A673 (cell line): Measurements from ENCODE around the gene SUPT3H. TPM values are rescaled to one million over a fixed set of nuclear protein-coding genes. Genes with fewer than 3 reads are reported as not detected.

Source experiments
- BruUV-seq: library from RNA; stranded (reverse); fragments of 400-500 nt; replicated peaks from 2 replicates; lab custom pipeline; 2021; lab: Mats Ljungman, UMichigan
- CTCF ChIA-PET: fragments of 300-600 bp; sonication (Branson Sonifier 250); formaldehyde crosslinking; loops from one replicate; lab custom pipeline; 2022; ENCODE audit warnings: antibody characterized with exemption; lab: Charles Lee
- POLR2A ChIA-PET: fragments of 300-600 bp; sonication (Branson Sonifier 250); formaldehyde crosslinking; loops from one replicate; lab custom pipeline; 2022; ENCODE audit warnings: antibody characterized with exemption; ENCODE audit not compliant: low non-redundant PET; lab: Charles Lee
- DNase-seq: peaks from one replicate; pipeline ENCODE4 v3.0.0-alpha.2; 2015; ENCODE audit warnings: low spot score
- H3K27ac ChIP-seq: fragments of 200-600 bp; sonication (generic); 2 replicates; pipeline ENCODE4 v1.5.1; 2016; ENCODE audit warnings: mixed run types, low read depth, mild to moderate bottlenecking, mixed read lengths, antibody characterized with exemption, low read length; ENCODE audit not compliant: poor library complexity, severe bottlenecking
- H3K27me3 ChIP-seq: fragments of 200-600 bp; sonication (generic); replicated peaks from 2 replicates; pipeline ENCODE4 v1.6.1; 2017; ENCODE audit warnings: mixed run types, low read depth, mild to moderate bottlenecking, mixed read lengths, antibody characterized with exemption, low read length; ENCODE audit not compliant: insufficient read depth, poor library complexity
- H3K36me3 ChIP-seq: fragments of 200-600 bp; sonication (generic); 2 replicates; pipeline ENCODE4 v1.6.1; 2016; ENCODE audit warnings: mixed run types, mild to moderate bottlenecking, mixed read lengths, antibody characterized with exemption, low read length; ENCODE audit not compliant: insufficient read depth, poor library complexity, severe bottlenecking
- H3K4me1 ChIP-seq: fragments of 200-600 bp; sonication (generic); 2 replicates; pipeline ENCODE4 v1.6.1; 2017; ENCODE audit warnings: mixed run types, mild to moderate bottlenecking, mixed read lengths, antibody characterized with exemption, low read length; ENCODE audit not compliant: insufficient read depth, poor library complexity, severe bottlenecking
- H3K4me3 ChIP-seq: fragments of 200-600 bp; sonication (generic); 2 replicates; pipeline ENCODE4 v1.5.1; 2016; ENCODE audit warnings: low read depth, mixed run types, mild to moderate bottlenecking, mixed read lengths, low read length; ENCODE audit not compliant: poor library complexity, severe bottlenecking
- H3K9me3 ChIP-seq: fragments of 200-600 bp; sonication (generic); 2 replicates; pipeline ENCODE4 v1.6.1; 2016; ENCODE audit warnings: mixed run types, low read depth, mild to moderate bottlenecking, mixed read lengths, antibody characterized with exemption, low read length; ENCODE audit not compliant: poor library complexity, severe bottlenecking
- EZH2 ChIP-seq: fragments of 200-600 bp; sonication (generic); IDR thresholded peaks from 2 replicates; pipeline ENCODE4 v1.6.1; 2017; ENCODE audit warnings: borderline replicate concordance, low read depth, mild to moderate bottlenecking, mixed read lengths, antibody characterized with exemption, low read length; ENCODE audit not compliant: poor library complexity, severe bottlenecking
- intact Hi-C: fragments of 100-400 bp; cut with micrococcal nuclease; formaldehyde crosslinking; loops from one replicate; pipeline ENCODE4 v1.10.0; 2022; ENCODE audit not compliant: unreplicated experiment
- total RNA-seq: library from RNA; stranded (reverse); gene quantifications from 2 replicates; pipeline ENCODE4 v1.2.3, GENCODE V29; 2021
- TF ChIP-seq, protein P1 (sequence below): fragments of 300-800, 200-600 bp; sonication (generic); conservative IDR thresholded peaks from 2 replicates; pipeline ENCODE4 v1.5.1; 2017; ENCODE audit warnings: low read depth, mild to moderate bottlenecking, antibody characterized with exemption, low read length, moderate library complexity, mixed read lengths

Gene SUPT3H
- total RNA-seq, 1 experiment from 2014 or later = 10.8 TPM

DNA sequence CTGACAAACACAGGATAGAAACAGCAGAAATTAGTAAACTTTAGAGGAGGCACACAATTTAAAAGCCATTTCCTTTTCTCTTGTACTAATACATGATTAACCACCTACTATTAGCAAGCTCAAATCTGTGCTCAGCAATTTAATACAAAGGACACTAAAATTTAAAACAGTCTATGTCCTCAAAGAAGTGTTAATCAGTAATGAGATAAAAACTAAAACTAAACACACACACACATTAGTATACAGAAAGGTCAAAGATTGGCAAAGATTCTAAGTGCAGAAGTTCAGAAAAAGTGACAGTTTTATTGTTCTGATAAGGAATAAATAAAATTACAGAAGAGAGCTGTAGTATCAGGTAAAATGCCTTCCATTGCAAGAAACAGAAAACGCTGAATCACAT is 123.5 kb downstream of the SUPT3H start:
- DNase-seq = no peak
- CTCF ChIA-PET = no interaction called here
- Histone ChIP-seq H3K36me3 (no peaks in the 10 kb centered on the region), H3K4me3 (no peak overlapping the region), H3K27me3 (no peaks in the 10 kb centered on the region), H3K9me3 (no peaks in the 10 kb centered on the region), H3K27ac (no peak overlapping the region), H3K4me1 (peaks cover 11% of the 10 kb centered on the region)
- POLR2A ChIA-PET = no interaction called here
- TF ChIP-seq, protein P1, sequence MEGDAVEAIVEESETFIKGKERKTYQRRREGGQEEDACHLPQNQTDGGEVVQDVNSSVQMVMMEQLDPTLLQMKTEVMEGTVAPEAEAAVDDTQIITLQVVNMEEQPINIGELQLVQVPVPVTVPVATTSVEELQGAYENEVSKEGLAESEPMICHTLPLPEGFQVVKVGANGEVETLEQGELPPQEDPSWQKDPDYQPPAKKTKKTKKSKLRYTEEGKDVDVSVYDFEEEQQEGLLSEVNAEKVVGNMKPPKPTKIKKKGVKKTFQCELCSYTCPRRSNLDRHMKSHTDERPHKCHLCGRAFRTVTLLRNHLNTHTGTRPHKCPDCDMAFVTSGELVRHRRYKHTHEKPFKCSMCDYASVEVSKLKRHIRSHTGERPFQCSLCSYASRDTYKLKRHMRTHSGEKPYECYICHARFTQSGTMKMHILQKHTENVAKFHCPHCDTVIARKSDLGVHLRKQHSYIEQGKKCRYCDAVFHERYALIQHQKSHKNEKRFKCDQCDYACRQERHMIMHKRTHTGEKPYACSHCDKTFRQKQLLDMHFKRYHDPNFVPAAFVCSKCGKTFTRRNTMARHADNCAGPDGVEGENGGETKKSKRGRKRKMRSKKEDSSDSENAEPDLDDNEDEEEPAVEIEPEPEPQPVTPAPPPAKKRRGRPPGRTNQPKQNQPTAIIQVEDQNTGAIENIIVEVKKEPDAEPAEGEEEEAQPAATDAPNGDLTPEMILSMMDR = no peak
- TF ChIP-seq EZH2 = no peak
- intact Hi-C loops = no loop called here
- BruUV-seq = no TSS peak

DNA sequence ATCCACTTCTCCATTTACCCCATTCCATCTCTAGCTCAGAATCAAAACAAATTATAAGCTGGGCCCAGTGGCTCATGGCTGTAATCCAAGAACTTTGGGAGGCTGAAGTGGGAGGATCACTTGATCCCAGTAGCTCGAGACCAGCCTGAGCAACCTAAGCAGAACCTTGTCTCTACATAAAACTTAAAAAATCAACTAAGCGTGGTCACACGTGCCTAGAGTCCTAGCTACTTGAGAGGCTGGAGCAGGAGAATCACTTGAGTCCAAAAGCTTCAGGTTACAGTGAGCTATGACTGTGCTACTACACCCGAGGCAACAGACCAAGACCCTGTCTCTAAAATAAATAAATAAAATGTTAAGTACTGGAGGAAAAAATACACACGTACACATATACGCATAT is 124.3 kb downstream of the SUPT3H start:
- TF ChIP-seq, protein P1 = no peak
- TF ChIP-seq EZH2 = no peak
- Histone ChIP-seq H3K36me3 (no peaks in the 10 kb centered on the region), H3K4me1 (peaks cover 13% of the 10 kb centered on the region), H3K4me3 (no peak overlapping the region), H3K27me3 (no peaks in the 10 kb centered on the region), H3K27ac (no peak overlapping the region), H3K9me3 (no peaks in the 10 kb centered on the region)
- BruUV-seq = no TSS peak
- POLR2A ChIA-PET = no interaction called here
- CTCF ChIA-PET = no interaction called here
- intact Hi-C loops = no loop called here
- DNase-seq = no peak

GRCh38 chr6:45231660-45232059 is 146.1 kb downstream of the SUPT3H start:
- ChIA-PET POLR2A (no interaction called here), CTCF (no interaction called here)
- TF ChIP-seq, protein P1 = no peak
- TF ChIP-seq EZH2 = no peak

More at GRCh38 chr6:45231660-45232059, 146.1 kb downstream of the SUPT3H start:
- Histone ChIP-seq H3K4me3 (no peak overlapping the region), H3K9me3 (peaks cover 4% of the 10 kb centered on the region), H3K27ac (no peak overlapping the region), H3K36me3 (no peaks in the 10 kb centered on the region), H3K27me3 (no peaks in the 10 kb centered on the region), H3K4me1 (no peaks in the 10 kb centered on the region)
- intact Hi-C loops = no loop called here
- no TSS peak for BruUV-seq
- no peak for DNase-seq
